OCI-LY1 (cell line): ENCODE data around the gene RNF217.

Source experiments
- H2AFZ ChIP-seq: fragments of 200-600 bp; sonication (generic), shearing (Covaris generic); 2 replicates; pipeline ENCODE4 v1.6.0; 2014; ENCODE audit warnings: antibody characterized with exemption, mild to moderate bottlenecking, low read length
- H3F3A ChIP-seq: fragments of 200-600 bp; sonication (generic), shearing (Covaris generic); 2 replicates; pipeline ENCODE4 v1.6.0; 2014; ENCODE audit warnings: mild to moderate bottlenecking, antibody characterized with exemption, low read length, moderate library complexity; ENCODE audit not compliant: insufficient read depth
- H3K27ac ChIP-seq: fragments of 200-600 bp; sonication (generic); 2 replicates; pipeline ENCODE4 v1.5.1; 2014; ENCODE audit warnings: low read length, mixed run types, mild to moderate bottlenecking, low read depth; ENCODE audit not compliant: poor library complexity, severe bottlenecking
- H3K27me3 ChIP-seq: fragments of 200-600 bp; sonication (generic); 2 replicates; pipeline ENCODE4 v1.6.0; 2014; ENCODE audit warnings: antibody characterized with exemption, mild to moderate bottlenecking, low read length, moderate library complexity; ENCODE audit not compliant: insufficient read depth
- H3K36me3 ChIP-seq: fragments of 200-600 bp; sonication (generic); 2 replicates; pipeline ENCODE4 v1.6.1; 2014; ENCODE audit warnings: mild to moderate bottlenecking, antibody characterized with exemption, low read length, moderate library complexity, mixed read lengths; ENCODE audit not compliant: insufficient read depth
- H3K4me1 ChIP-seq: fragments of 200-600 bp; sonication (generic); 2 replicates; pipeline ENCODE4 v1.5.1; 2014; ENCODE audit warnings: mild to moderate bottlenecking, low read length, moderate library complexity; ENCODE audit not compliant: insufficient read depth, severe bottlenecking
- H3K4me2 ChIP-seq: fragments of 200-600 bp; sonication (generic), shearing (Covaris generic); 2 replicates; pipeline ENCODE4 v1.6.1; 2014; ENCODE audit warnings: low read length
- H3K4me3 ChIP-seq: fragments of 200-600 bp; sonication (generic); 2 replicates; pipeline ENCODE4 v1.5.1; 2014; ENCODE audit warnings: low read length, low read depth, mild to moderate bottlenecking, mixed read lengths; ENCODE audit not compliant: poor library complexity, severe bottlenecking
- H3K79me2 ChIP-seq: fragments of 200-600 bp; shearing (Covaris generic); 2 replicates; pipeline ENCODE4 v1.6.1; 2016; ENCODE audit warnings: mixed run types, low read length, mixed read lengths; ENCODE audit not compliant: insufficient read depth
- H3K9ac ChIP-seq: fragments of 200-600 bp; sonication (generic), shearing (Covaris generic); 2 replicates; pipeline ENCODE4 v1.6.1; 2014; ENCODE audit warnings: mild to moderate bottlenecking, low read length, mixed read lengths
- H3K9me2 ChIP-seq: fragments of 200-600 bp; sonication (generic), shearing (Covaris generic); 2 replicates; pipeline ENCODE4 v1.6.1; 2014; ENCODE audit warnings: low read depth, mild to moderate bottlenecking, low read length, mixed read lengths
- H3K9me3 ChIP-seq: fragments of 200-600 bp; shearing (Covaris generic); 2 replicates; pipeline ENCODE4 v1.6.1; 2014; ENCODE audit warnings: low read length, mixed read lengths
- H4K20me1 ChIP-seq: fragments of 200-600 bp; sonication (generic), shearing (Covaris generic); 2 replicates; pipeline ENCODE4 v1.6.0; 2016; ENCODE audit warnings: mild to moderate bottlenecking, low read length; ENCODE audit not compliant: insufficient read depth
- EZH2 ChIP-seq: fragments of 200-600 bp; sonication (generic), shearing (Covaris generic); IDR thresholded peaks from 2 replicates; pipeline ENCODE4 v1.8.0; 2017; ENCODE audit warnings: borderline replicate concordance, mixed run types, mild to moderate bottlenecking, antibody characterized with exemption, low read length, moderate library complexity, mixed read lengths
- TF ChIP-seq, protein P1 (sequence below): fragments of 200-600 bp; sonication (generic), shearing (Covaris generic); IDR thresholded peaks from 2 replicates; pipeline ENCODE4 v1.5.1; 2017; ENCODE audit warnings: mild to moderate bottlenecking, antibody characterized with exemption, low read length, moderate library complexity, mixed read lengths

Gene RNF217

DNA sequence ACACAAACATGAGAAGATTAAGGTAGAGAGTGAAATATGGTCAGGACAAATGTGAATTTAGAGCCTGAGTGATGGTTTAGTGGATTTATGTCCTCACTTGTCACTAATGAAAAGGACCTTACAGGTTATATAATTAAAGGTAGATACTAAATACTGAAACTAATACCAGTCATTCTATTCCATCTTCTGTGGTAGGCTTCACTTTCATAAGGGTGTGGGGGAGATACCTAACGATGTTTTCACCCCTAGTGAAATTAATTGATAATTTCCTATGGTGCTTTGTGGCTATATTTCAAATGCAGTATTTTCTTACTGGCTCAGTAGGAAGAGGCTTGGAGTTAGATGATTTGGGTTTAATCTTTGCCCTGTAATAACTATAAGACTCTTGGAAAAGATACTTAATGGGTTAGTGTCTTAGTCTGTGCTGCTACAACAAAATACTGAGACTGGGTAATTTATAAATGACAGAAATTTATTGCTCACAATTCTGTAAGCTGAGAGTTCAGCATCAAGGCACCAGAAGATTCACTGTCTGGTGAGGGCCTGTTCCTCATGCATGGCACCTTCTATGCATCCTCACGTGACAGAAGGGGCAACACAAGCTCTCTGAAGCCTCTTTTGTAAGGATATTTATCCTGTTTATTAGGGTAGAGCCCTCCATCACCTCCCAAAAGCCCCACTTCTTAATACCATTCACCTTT, 21.3 kb downstream of the RNF217 start:
- no peaks in the 10 kb centered on the region for H3K4me1 ChIP-seq
- H3K9me2 ChIP-seq: no peaks in the 10 kb centered on the region
- H3K27ac ChIP-seq: no peak overlapping the region
- TF ChIP-seq, protein P1, sequence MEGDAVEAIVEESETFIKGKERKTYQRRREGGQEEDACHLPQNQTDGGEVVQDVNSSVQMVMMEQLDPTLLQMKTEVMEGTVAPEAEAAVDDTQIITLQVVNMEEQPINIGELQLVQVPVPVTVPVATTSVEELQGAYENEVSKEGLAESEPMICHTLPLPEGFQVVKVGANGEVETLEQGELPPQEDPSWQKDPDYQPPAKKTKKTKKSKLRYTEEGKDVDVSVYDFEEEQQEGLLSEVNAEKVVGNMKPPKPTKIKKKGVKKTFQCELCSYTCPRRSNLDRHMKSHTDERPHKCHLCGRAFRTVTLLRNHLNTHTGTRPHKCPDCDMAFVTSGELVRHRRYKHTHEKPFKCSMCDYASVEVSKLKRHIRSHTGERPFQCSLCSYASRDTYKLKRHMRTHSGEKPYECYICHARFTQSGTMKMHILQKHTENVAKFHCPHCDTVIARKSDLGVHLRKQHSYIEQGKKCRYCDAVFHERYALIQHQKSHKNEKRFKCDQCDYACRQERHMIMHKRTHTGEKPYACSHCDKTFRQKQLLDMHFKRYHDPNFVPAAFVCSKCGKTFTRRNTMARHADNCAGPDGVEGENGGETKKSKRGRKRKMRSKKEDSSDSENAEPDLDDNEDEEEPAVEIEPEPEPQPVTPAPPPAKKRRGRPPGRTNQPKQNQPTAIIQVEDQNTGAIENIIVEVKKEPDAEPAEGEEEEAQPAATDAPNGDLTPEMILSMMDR: no peak
- TF ChIP-seq EZH2: no peak
- H3K79me2 ChIP-seq: no peaks in the 10 kb centered on the region
- H3K4me2 ChIP-seq: no peak overlapping the region
- no peak overlapping the region for H3K4me3 ChIP-seq
- H3K36me3 ChIP-seq: no peaks in the 10 kb centered on the region
- H2AFZ ChIP-seq: no peak overlapping the region
- peaks cover 3% of the 10 kb centered on the region; the same call in 1 of the 2 replicates for H3K9me3 ChIP-seq
- no peaks in the 10 kb centered on the region for H3F3A ChIP-seq
- H4K20me1 ChIP-seq: no peaks in the 10 kb centered on the region
- H3K27me3 ChIP-seq: no peaks in the 10 kb centered on the region; the same call in 1 of the 2 replicates
- no peak overlapping the region for H3K9ac ChIP-seq

DNA sequence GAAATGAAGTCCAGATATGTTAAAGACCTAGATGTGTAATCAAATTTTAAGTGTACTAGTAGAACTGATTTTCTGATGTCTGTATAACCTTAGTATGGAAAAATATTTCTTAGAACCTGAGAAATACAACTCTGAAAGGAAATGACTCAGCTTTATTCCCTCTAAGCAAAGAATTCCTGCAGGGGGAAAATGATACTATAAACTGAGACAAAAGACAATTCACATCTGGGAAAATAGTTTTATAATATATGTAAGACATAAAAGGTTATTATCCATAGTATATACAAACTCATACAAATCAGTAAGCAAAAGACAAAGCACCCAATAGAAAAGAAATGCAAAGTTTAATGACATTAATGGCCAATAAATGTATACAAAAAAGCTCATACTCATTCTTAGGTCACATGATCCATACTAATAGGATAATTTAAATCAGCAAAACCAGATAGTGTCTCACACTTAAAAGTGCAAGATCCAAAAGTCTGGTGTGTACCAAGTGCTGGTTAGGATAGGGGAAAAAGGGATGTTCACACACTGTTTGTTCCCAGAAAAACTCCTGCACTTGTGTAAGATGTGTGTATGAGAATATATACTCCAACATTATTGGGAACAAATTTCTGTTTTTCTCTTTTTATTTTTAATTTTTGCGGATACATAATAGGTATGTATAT, 22.6 kb downstream of the RNF217 start:
- Histone ChIP-seq H3F3A (no peaks in the 10 kb centered on the region), H4K20me1 (no peaks in the 10 kb centered on the region), H3K9ac (no peak overlapping the region), H3K27me3 (no peaks in the 10 kb centered on the region), H2AFZ (no peak overlapping the region), H3K79me2 (no peaks in the 10 kb centered on the region), H3K9me2 (no peaks in the 10 kb centered on the region), H3K9me3 (no peaks in the 10 kb centered on the region), H3K36me3 (no peaks in the 10 kb centered on the region), H3K27ac (no peak overlapping the region), H3K4me2 (no peak overlapping the region), H3K4me3 (no peak overlapping the region), H3K4me1 (no peaks in the 10 kb centered on the region)
- TF ChIP-seq, protein P1: no peak
- no peak for TF ChIP-seq EZH2

DNA sequence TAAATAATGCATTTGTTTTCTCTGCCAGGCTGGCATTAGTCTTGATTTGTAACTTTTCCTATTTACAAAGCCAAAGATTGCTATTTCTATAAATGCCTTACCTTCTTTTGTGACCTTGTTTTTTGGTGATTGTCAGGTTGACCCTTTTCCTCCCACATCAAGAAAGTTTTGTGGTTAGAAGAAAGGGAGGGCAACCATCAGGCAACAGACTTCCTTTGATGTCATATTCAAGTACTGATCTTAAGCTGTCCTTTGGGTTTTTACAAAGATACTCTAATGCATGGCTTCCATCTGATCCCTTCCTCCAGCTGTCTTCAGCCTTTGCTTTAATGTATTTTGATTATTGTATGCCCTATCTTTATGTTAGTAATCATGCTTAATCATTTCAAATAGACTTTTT, 23.9 kb downstream of the RNF217 start:
- Histone ChIP-seq H3K9me2 (no peaks in the 10 kb centered on the region), H3K27ac (no peak overlapping the region), H2AFZ (no peak overlapping the region), H3K27me3 (no peaks in the 10 kb centered on the region), H3K79me2 (no peaks in the 10 kb centered on the region), H3K9me3 (no peaks in the 10 kb centered on the region), H3K9ac (no peak overlapping the region), H3K36me3 (no peaks in the 10 kb centered on the region), H3K4me1 (no peaks in the 10 kb centered on the region), H4K20me1 (no peaks in the 10 kb centered on the region), H3F3A (no peaks in the 10 kb centered on the region), H3K4me3 (no peak overlapping the region), H3K4me2 (no peak overlapping the region)
- TF ChIP-seq EZH2: no peak
- TF ChIP-seq, protein P1: no peak
